ENCODE results near the gene FAM180A.

- no peak for TF ChIP-seq CTCF (conservative IDR thresholded peaks at IDR 0.05; ENCODE audit: low read length)
- TF ChIP-seq EZH2phosphoT487 (IDR thresholded peaks at IDR 0.05; ENCODE audit: borderline replicate concordance, low read depth, low read length), result no peak
These were observed 49.5 kb upstream of the FAM180A start for GRCh38 chr7:135798095-135798494.
